HuH-7.5 (cell line): ENCODE results near the gene XRN1.
"Not testable (repeated sequence)": the region's sequence is repeated elsewhere in the genome, so short reads cannot be mapped to it uniquely, and the experiment has no call there.

Experiments
- DNase-seq: peaks from one replicate; pipeline ENCODE4 v3.0.0; 2011; ENCODE audit warnings: low spot score

Gene XRN1

GRCh38 chr3:142438096-142438495 is 9.7 kb downstream of the XRN1 start:
- DNase-seq, result not testable (repeated sequence)

- no peak for DNase-seq
Measured at GRCh38 chr3:142436951-142437585, 10.8 kb downstream of the XRN1 start.

- no peak for DNase-seq
Measured at GRCh38 chr3:142434503-142434902, 13.3 kb downstream of the XRN1 start.

GRCh38 chr3:142433110-142433509 is 14.7 kb downstream of the XRN1 start:
- DNase-seq, result no peak

- no peak for DNase-seq
Measured at GRCh38 chr3:142429582-142429981, 18.3 kb downstream of the XRN1 start.

GRCh38 chr3:142424754-142425153 is 23.1 kb downstream of the XRN1 start:
- no peak for DNase-seq

GRCh38 chr3:142418926-142419592 is 28.8 kb downstream of the XRN1 start:
- no peak for DNase-seq

GRCh38 chr3:142417302-142417701 is 30.5 kb downstream of the XRN1 start:
- no peak for DNase-seq

- DNase-seq, result not testable (repeated sequence)
Measured at GRCh38 chr3:142400537-142400936, 47.3 kb downstream of the XRN1 start.

GRCh38 chr3:142394921-142395622 is 52.8 kb downstream of the XRN1 start:
- no peak for DNase-seq

GRCh38 chr3:142385078-142385477 is 62.8 kb downstream of the XRN1 start:
- DNase-seq, result no peak

- no peak for DNase-seq
Measured at GRCh38 chr3:142374687-142375086, 73.2 kb downstream of the XRN1 start.

- not testable (repeated sequence) for DNase-seq
Measured at GRCh38 chr3:142369576-142369975, 78.3 kb downstream of the XRN1 start.

- DNase-seq, result no peak
Measured at GRCh38 chr3:142366434-142366833, 81.4 kb downstream of the XRN1 start.

GRCh38 chr3:142363936-142364467 is 83.8 kb downstream of the XRN1 start:
- DNase-seq, result no peak

GRCh38 chr3:142363433-142363832 is 84.4 kb downstream of the XRN1 start:
- not testable (repeated sequence) for DNase-seq

GRCh38 chr3:142359367-142359766 is 88.5 kb downstream of the XRN1 start:
- no peak for DNase-seq

- no peak for DNase-seq
Measured at GRCh38 chr3:142356818-142357217, 91.0 kb downstream of the XRN1 start.

GRCh38 chr3:142355692-142356091 is 92.1 kb downstream of the XRN1 start:
- DNase-seq, result no peak

- no peak for DNase-seq
Measured at GRCh38 chr3:142354076-142354475, 93.8 kb downstream of the XRN1 start.

- no peak for DNase-seq
Measured at GRCh38 chr3:142353571-142353970, 94.3 kb downstream of the XRN1 start.

GRCh38 chr3:142352698-142353097 is 95.1 kb downstream of the XRN1 start:
- not testable (repeated sequence) for DNase-seq

- no peak for DNase-seq
Measured at GRCh38 chr3:142348460-142348859, 99.4 kb downstream of the XRN1 start.
